ENCODE measurements around the gene RASL10A. TPM values are rescaled to one million over a fixed set of nuclear protein-coding genes. Genes with fewer than 3 reads are reported as not detected.

Gene RASL10A
- total and polyA plus RNA-seq, 9 of the 15 experiments (the other 6 are each of a cell fraction or from before 2014, with no cell fraction given), result 0.17 to 1.2 (median 0.45) TPM; not detected in 3

- Histone ChIP-seq H3K9me3 (replicated peaks; ENCODE audit: control insufficient read depth, insufficient read depth, low read depth, low read length) (no peaks in the 10 kb centered on the region), H3K4me1 (replicated peaks in 1 of 2; ENCODE audit: control insufficient read depth in 2 of 2, insufficient read depth in 2 of 2, low read length in 2 of 2) (peaks cover 16 to 90% of the 10 kb centered on the region in 2 experiments), H3K9ac (ENCODE audit: insufficient read depth in 1 of 2, low read depth in 2 of 2, low read length in 2 of 2) (peak overlapping the region in 1 of 2 experiments; percentile 95; a peak in 2 of 4 replicates), H3K27ac (ENCODE audit: extremely low read depth, low read depth, low read length) (no peak overlapping the region; the same call in 2 of the 3 replicates), H3K27me3 (ENCODE audit: control insufficient read depth in 2 of 2, insufficient read depth in 2 of 2, low read length in 2 of 2) (no peaks in the 10 kb centered on the region), H3K4me2 (ENCODE audit: insufficient read depth, low read length) (peak overlapping the region; percentile 81), H3K36me3 (ENCODE audit: control insufficient read depth, insufficient read depth, low read length) (peaks cover 9% of the 10 kb centered on the region; the same call in 1 of the 3 replicates), H3K4me3 (no peak overlapping the region; the same call in 1 of the 2 replicates), H2AFZ (ENCODE audit: low read depth, low read length) (no peak overlapping the region), H3K9me1 (ENCODE audit: control insufficient read depth, insufficient read depth, low read length) (no peaks in the 10 kb centered on the region), H4K20me1 (replicated peaks; ENCODE audit: control insufficient read depth, insufficient read depth, low read length) (no peaks in the 10 kb centered on the region), H3K79me2 (ENCODE audit: control insufficient read depth, insufficient read depth, low read length) (peaks cover 18% of the 10 kb centered on the region)
- in situ Hi-C loops (cut with MboI), result no loop called here
- intact Hi-C loops (cut with micrococcal nuclease), result no loop called here
- BruUV-seq (replicated peaks), result no TSS peak
- ChIA-PET POLR2A (interaction anchor here (0.7 kb wide), 1 partner anchor 29 kb away, joined by 3 read pairs; no protein-coding TSS in a partner anchor), CTCF (ENCODE audit: low intra/inter-chr PET ratio) (no interaction called here)
- 61% methylated on average over 12 of the region's 50 CpGs for WGBS (ENCODE audit: insufficient coverage, low coverage, missing lambda C conversion rate)
- FAIRE-seq, result no peak
- no peak for DNase-seq (ENCODE audit: extremely low read depth in 1 of 4, low spot score in 3 of 4)
- ATAC-seq, result no peak
- TF ChIP-seq, protein P1, sequence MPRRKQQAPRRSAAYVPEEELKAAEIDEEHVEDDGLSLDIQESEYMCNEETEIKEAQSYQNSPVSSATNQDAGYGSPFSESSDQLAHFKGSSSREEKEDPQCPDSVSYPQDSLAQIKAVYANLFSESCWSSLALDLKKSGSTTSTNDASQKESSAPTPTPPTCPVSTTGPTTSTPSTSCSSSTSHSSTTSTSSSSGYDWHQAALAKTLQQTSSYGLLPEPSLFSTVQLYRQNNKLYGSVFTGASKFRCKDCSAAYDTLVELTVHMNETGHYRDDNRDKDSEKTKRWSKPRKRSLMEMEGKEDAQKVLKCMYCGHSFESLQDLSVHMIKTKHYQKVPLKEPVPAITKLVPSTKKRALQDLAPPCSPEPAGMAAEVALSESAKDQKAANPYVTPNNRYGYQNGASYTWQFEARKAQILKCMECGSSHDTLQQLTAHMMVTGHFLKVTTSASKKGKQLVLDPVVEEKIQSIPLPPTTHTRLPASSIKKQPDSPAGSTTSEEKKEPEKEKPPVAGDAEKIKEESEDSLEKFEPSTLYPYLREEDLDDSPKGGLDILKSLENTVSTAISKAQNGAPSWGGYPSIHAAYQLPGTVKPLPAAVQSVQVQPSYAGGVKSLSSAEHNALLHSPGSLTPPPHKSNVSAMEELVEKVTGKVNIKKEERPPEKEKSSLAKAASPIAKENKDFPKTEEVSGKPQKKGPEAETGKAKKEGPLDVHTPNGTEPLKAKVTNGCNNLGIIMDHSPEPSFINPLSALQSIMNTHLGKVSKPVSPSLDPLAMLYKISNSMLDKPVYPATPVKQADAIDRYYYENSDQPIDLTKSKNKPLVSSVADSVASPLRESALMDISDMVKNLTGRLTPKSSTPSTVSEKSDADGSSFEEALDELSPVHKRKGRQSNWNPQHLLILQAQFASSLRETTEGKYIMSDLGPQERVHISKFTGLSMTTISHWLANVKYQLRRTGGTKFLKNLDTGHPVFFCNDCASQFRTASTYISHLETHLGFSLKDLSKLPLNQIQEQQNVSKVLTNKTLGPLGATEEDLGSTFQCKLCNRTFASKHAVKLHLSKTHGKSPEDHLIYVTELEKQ (CRISPR knock-in tag; IDR thresholded peaks at IDR 0.05), result no peak
- peak; percentile 94; the same call in 1 of the 2 replicates for TF ChIP-seq HNRNPL (IDR thresholded peaks at IDR 0.05; ENCODE audit: low read depth, low read length)
- TF ChIP-seq, protein P2, sequence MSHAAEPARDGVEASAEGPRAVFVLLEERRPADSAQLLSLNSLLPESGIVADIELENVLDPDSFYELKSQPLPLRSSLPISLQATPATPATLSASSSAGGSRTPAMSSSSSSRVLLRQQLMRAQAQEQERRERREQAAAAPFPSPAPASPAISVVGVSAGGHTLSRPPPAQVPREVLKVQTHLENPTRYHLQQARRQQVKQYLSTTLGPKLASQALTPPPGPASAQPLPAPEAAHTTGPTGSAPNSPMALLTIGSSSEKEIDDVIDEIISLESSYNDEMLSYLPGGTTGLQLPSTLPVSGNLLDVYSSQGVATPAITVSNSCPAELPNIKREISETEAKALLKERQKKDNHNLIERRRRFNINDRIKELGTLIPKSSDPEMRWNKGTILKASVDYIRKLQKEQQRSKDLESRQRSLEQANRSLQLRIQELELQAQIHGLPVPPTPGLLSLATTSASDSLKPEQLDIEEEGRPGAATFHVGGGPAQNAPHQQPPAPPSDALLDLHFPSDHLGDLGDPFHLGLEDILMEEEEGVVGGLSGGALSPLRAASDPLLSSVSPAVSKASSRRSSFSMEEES (CRISPR knock-in tag; IDR thresholded peaks at IDR 0.05), result no peak
- 0 out of 2 replicates have a peak, but pooled peaks have one; percentile 3 for TF ChIP-seq ZFX (CRISPR knock-in tag; IDR thresholded peaks at IDR 0.05)
- peak; percentile 60 for TF ChIP-seq EGR1 (conservative IDR thresholded peaks at IDR 0.05)
- no peak for TF ChIP-seq CREB3 (tag; conservative IDR thresholded peaks at IDR 0.05; ENCODE audit: low read depth)
- no peak for TF ChIP-seq HCFC1 (IDR thresholded peaks at IDR 0.05; ENCODE audit: low read depth, low read length)
- no peak for TF ChIP-seq USF1 (CRISPR knock-in tag; IDR thresholded peaks at IDR 0.05)
- TF ChIP-seq, protein P3, sequence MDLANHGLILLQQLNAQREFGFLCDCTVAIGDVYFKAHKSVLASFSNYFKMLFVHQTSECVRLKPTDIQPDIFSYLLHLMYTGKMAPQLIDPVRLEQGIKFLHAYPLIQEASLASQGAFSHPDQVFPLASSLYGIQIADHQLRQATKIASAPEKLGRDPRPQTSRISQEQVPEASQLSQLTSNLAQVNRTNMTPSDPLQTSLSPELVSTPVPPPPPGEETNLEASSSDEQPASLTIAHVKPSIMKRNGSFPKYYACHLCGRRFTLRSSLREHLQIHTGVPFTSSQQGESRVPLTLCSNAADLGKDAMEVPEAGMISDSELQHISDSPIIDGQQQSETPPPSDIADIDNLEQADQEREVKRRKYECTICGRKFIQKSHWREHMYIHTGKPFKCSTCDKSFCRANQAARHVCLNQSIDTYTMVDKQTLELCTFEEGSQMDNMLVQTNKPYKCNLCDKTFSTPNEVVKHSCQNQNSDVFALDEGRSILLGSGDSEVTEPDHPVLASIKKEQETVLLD (IDR thresholded peaks at IDR 0.05), result no peak
- TF ChIP-seq, protein P4, sequence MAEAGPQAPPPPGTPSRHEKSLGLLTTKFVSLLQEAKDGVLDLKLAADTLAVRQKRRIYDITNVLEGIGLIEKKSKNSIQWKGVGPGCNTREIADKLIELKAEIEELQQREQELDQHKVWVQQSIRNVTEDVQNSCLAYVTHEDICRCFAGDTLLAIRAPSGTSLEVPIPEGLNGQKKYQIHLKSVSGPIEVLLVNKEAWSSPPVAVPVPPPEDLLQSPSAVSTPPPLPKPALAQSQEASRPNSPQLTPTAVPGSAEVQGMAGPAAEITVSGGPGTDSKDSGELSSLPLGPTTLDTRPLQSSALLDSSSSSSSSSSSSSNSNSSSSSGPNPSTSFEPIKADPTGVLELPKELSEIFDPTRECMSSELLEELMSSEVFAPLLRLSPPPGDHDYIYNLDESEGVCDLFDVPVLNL (CRISPR knock-in tag; IDR thresholded peaks at IDR 0.05; ENCODE audit: low read depth), result no peak
- TF ChIP-seq ZNF551 (CRISPR knock-in tag; IDR thresholded peaks at IDR 0.05), result no peak
These were observed 7.2 kb downstream of the RASL10A start for GRCh38 chr22:29308148-29308790.

All from K562 (cell line).